ENCODE data around the gene MARCHF9. TPM values are rescaled to one million over a fixed set of nuclear protein-coding genes. Genes with fewer than 3 reads are reported as not detected.

The MARCHF9 gene
- total RNA-seq, 1 experiment from 2014 or later = 42.4 TPM

- CTCF ChIA-PET = interaction anchor here (0.5 to 0.9 kb wide), 3 partner anchors 9 to 188 kb away, joined by 3 read pairs; no protein-coding TSS in a partner anchor
- Mint-ChIP-seq H3K36me3 (ENCODE audit: insufficient read depth, unreplicated experiment) (peaks cover 5% of the 10 kb centered on the region), H3K4me3 (ENCODE audit: low read depth, unreplicated experiment) (no peak overlapping the region), H3K9me3 (ENCODE audit: low read depth, unreplicated experiment) (no peaks in the 10 kb centered on the region), H3K27me3 (ENCODE audit: unreplicated experiment) (peaks cover 94% of the 10 kb centered on the region), H3K27ac (ENCODE audit: unreplicated experiment) (no peak overlapping the region), H3K4me1 (ENCODE audit: low read depth, unreplicated experiment) (peaks cover 28% of the 10 kb centered on the region)
- no TSS peak for BruUV-seq (replicated peaks)
- intact Hi-C loops (cut with micrococcal nuclease; ENCODE audit: unreplicated experiment) = no loop called here
- DNase-seq = no peak
- TF ChIP-seq CTCF (IDR thresholded peaks at IDR 0.05; ENCODE audit: unreplicated experiment) = no peak
These were observed 23.4 kb upstream of the MARCHF9 start for GRCh38 chr12:57731411-57732080.

GRCh38 chr12:57732270-57732669 is 22.6 kb upstream of the MARCHF9 start:
- intact Hi-C loops (cut with micrococcal nuclease; ENCODE audit: unreplicated experiment) = no loop called here
- Mint-ChIP-seq H3K4me1 (ENCODE audit: low read depth, unreplicated experiment) (peaks cover 32% of the 10 kb centered on the region), H3K36me3 (ENCODE audit: insufficient read depth, unreplicated experiment) (peaks cover 5% of the 10 kb centered on the region), H3K9me3 (ENCODE audit: low read depth, unreplicated experiment) (no peaks in the 10 kb centered on the region), H3K27ac (ENCODE audit: unreplicated experiment) (no peak overlapping the region), H3K4me3 (ENCODE audit: low read depth, unreplicated experiment) (no peak overlapping the region), H3K27me3 (ENCODE audit: unreplicated experiment) (peaks cover 100% of the 10 kb centered on the region)
- no TSS peak for BruUV-seq (replicated peaks)
- no peak for DNase-seq
- TF ChIP-seq CTCF (IDR thresholded peaks at IDR 0.05; ENCODE audit: unreplicated experiment) = no peak
- CTCF ChIA-PET = no interaction called here

GRCh38 chr12:57732726-57733593 is 21.9 kb upstream of the MARCHF9 start:
- no peak for DNase-seq
- Mint-ChIP-seq H3K4me3 (ENCODE audit: low read depth, unreplicated experiment) (no peak overlapping the region), H3K27ac (ENCODE audit: unreplicated experiment) (no peak overlapping the region), H3K9me3 (ENCODE audit: low read depth, unreplicated experiment) (no peaks in the 10 kb centered on the region), H3K36me3 (ENCODE audit: insufficient read depth, unreplicated experiment) (peaks cover under 1% of the 10 kb centered on the region), H3K4me1 (ENCODE audit: low read depth, unreplicated experiment) (peaks cover 28% of the 10 kb centered on the region), H3K27me3 (ENCODE audit: unreplicated experiment) (peaks cover 96% of the 10 kb centered on the region)
- intact Hi-C loops (cut with micrococcal nuclease; ENCODE audit: unreplicated experiment) = no loop called here
- no peak for TF ChIP-seq CTCF (IDR thresholded peaks at IDR 0.05; ENCODE audit: unreplicated experiment)
- CTCF ChIA-PET = no interaction called here
- BruUV-seq (replicated peaks) = no TSS peak

- H3K36me3 Mint-ChIP-seq (ENCODE audit: insufficient read depth, unreplicated experiment) = no peaks in the 10 kb centered on the region
- no peak for DNase-seq
- BruUV-seq (replicated peaks) = no TSS peak
- no peak overlapping the region for H3K4me3 Mint-ChIP-seq (ENCODE audit: low read depth, unreplicated experiment)
- H3K4me1 Mint-ChIP-seq (ENCODE audit: low read depth, unreplicated experiment) = peaks cover 21% of the 10 kb centered on the region
- TF ChIP-seq CTCF (IDR thresholded peaks at IDR 0.05; ENCODE audit: unreplicated experiment) = no peak
- H3K27me3 Mint-ChIP-seq (ENCODE audit: unreplicated experiment) = peaks cover 92% of the 10 kb centered on the region
- H3K27ac Mint-ChIP-seq (ENCODE audit: unreplicated experiment) = no peak overlapping the region
- CTCF ChIA-PET = interaction anchor here (3.2 to 3.4 kb wide), 2 partner anchors 8 to 151 kb away, joined by 17 to 18 read pairs; no protein-coding TSS in a partner anchor
- intact Hi-C loops (cut with micrococcal nuclease; ENCODE audit: unreplicated experiment) = no loop called here
- H3K9me3 Mint-ChIP-seq (ENCODE audit: low read depth, unreplicated experiment) = no peaks in the 10 kb centered on the region
These were observed 21.0 kb upstream of the MARCHF9 start for GRCh38 chr12:57733928-57734327.

All from Calu3 (cell line).